Epithelial cell of prostate (primary cell): ENCODE data around the gene CD244.
"Not testable (repeated sequence)": the region's sequence is repeated elsewhere in the genome, so short reads cannot be mapped to it uniquely, and the experiment has no call there.

Experiments used
- DNase-seq: peaks from one replicate; pipeline ENCODE4 v3.0.0-alpha.2; 2011; ENCODE audit warnings: low read depth, low spot score
- H3K27ac ChIP-seq: fragments of 450-650 bp; 2 replicates; pipeline ENCODE4 v1.5.1; 2017; ENCODE audit warnings: mild to moderate bottlenecking

CD244 gene

GRCh38 chr1:160880216-160880615 is 17.5 kb upstream of the CD244 start:
- DNase-seq, result no peak
- H3K27ac ChIP-seq, result no peak overlapping the region

DNA sequence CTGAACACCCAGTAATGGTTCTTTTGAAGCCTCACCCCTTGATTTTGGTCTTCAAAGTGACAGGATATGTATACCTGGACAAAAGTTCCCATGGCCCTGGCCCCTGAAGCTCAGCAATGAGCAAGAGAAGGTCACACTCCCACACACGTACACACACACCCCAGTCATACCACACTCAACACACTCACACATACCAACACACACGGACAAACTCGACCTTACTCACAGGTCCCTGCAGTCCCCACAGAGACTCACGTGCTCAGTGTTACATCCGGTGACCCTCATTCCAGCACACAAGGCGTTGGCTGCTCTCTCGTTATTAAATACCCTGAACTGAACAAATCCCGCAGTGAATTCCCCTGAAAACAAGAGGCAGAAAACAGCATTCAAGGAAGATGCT is 16.4 kb upstream of the CD244 start:
- no peak overlapping the region for H3K27ac ChIP-seq

GRCh38 chr1:160877221-160877620 is 14.5 kb upstream of the CD244 start:
- DNase-seq, result no peak
- no peak overlapping the region for H3K27ac ChIP-seq

More for the DNA sequence above, 16.4 kb upstream of the CD244 start:
- DNase-seq, result no peak

- H3K27ac ChIP-seq, result no peak overlapping the region
- DNase-seq, result no peak
Observed at GRCh38 chr1:160876311-160876710, 13.6 kb upstream of the CD244 start.

DNA sequence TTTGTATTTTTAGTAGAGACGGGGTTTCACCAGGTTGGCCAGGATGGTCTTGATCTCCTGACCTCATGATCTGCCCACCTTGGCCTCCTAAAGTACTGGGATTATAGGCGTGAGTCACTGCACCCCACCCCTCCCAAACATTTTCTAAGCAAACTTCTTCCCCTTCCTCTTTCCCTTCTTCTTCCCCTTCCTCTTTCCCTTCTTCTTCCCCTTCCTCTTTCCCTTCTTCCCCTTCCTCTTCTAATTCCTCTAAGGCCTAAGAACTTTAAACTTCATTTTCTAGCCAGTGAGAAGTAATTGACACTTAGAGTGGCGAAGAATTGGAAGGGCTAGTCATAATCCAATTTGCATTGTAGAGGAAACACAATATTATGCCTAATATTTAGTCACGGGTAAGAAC is 12.9 kb upstream of the CD244 start:
- not testable (repeated sequence) for DNase-seq, H3K27ac ChIP-seq

DNA sequence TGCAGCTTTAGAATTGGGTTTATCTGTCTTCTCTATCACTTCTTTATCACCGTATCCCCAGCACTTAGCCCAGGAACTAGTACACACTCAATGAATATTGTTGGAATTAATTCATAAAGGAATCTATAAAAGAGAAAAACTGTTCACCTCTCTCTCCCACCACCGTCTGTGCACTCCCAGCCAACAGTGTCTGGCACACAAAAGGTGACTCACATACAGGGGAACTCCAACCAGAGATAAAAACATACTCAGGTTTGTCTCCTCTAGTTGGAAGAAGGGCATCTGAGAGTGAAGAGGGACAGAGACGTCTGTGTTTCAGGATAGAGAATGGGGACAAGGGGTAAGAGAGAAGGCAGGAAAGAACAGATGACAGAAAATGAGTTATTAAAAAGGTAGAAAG is 12.2 kb upstream of the CD244 start:
- no peak overlapping the region for H3K27ac ChIP-seq
- no peak for DNase-seq

DNA sequence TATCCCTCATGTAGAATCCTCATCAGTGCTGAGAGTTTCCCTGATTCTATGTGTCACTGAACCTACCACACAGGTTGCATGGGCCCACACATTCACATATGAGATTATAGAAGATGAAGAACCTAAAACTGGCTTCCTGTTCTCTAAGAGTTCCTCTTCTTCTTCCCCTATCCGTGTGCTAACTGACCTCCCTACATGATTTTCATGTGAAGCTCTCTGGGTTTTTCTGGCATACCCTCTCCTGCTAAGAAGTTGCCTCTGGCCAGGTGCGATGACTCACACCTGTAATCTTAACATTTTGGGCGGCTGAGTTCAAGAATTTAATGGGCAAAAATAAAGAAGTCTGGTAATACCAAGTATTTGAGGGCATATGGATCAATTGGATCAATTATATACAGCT is 5.5 kb upstream of the CD244 start:
- DNase-seq, result no peak

DNA sequence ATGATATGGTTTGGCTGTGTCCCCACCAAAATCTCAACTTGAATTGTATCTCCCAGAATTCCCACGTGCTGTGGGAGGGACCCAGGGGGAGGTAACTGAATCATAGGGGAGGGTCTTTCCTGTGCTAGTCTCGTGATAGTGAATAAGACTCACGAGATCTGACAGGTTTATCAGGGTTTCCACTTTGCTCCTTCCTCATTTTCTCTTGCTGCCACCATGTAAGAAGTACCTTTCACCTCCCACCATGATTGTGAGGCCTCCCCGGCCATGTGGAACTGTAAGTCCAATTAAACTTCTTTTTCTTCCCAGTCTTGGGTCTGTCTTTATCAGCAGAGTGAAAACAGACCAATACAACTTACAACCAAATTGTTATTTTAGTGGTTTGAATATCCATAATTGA is 5.0 kb upstream of the CD244 start:
- DNase-seq, H3K27ac ChIP-seq: not testable (repeated sequence)

More for the DNA sequence above, 5.5 kb upstream of the CD244 start:
- H3K27ac ChIP-seq, result no peak overlapping the region

GRCh38 chr1:160866695-160867260 is 4.1 kb upstream of the CD244 start:
- no peak overlapping the region for H3K27ac ChIP-seq
- no peak for DNase-seq

DNA sequence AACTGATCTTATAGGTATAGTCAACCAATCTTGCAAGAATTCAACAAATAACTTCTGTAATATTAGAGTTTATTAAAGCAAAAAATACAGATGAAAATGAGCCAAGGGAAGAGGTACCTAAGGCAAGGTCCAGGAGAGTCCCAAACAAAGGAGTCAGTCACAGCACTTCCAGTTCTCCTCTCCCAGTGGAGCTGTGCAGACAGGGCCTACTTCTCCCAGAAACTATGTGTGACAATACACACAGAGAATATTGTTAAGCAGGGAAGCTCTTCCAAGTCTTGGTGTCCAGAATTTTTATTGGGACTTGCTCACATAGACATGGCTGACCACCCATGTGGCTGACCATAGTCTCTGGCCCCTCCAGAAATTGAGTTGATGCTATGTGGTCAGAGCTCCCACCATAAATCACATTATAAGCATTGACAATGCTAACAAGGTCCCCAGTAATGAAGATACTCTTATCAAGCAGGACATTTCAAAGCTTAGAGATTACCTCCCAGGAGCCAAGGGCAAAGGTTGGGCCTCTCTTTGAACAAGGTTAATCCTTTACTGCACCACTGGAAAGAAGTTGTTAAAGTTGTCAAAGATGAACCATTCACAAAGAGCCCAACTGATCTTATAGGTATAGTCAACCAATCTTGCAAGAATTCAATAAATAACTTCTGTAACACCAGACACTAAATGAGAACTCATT is 3.5 kb upstream of the CD244 start:
- DNase-seq, result no peak

GRCh38 chr1:160865337-160865736 is 2.6 kb upstream of the CD244 start:
- no peak overlapping the region for H3K27ac ChIP-seq
- DNase-seq, result no peak

More for the DNA sequence above, 3.5 kb upstream of the CD244 start:
- no peak overlapping the region for H3K27ac ChIP-seq

DNA sequence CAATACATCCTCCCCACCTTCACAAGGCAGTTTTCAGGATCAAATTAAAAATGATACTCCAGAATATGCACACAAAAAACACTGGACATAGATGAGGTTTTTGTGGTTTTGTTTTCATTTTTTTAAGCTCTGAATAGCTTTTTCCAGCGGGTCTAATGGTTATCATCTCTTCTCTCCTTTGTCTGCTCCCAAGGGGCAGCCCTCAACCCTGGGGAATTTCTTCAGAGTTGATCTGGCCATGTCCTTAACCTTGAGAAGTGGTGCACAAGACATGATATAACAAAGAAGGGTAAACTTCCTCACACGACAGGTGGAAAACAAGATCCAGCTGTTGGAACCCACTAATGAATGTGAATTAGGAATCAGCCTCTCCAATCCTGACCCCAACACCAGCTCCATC is 1.5 kb upstream of the CD244 start:
- H3K27ac ChIP-seq, result no peak overlapping the region
- no peak for DNase-seq

- DNase-seq, result no peak
- no peak overlapping the region for H3K27ac ChIP-seq
Observed at GRCh38 chr1:160863774-160864131, 1.1 kb upstream of the CD244 start.

DNA sequence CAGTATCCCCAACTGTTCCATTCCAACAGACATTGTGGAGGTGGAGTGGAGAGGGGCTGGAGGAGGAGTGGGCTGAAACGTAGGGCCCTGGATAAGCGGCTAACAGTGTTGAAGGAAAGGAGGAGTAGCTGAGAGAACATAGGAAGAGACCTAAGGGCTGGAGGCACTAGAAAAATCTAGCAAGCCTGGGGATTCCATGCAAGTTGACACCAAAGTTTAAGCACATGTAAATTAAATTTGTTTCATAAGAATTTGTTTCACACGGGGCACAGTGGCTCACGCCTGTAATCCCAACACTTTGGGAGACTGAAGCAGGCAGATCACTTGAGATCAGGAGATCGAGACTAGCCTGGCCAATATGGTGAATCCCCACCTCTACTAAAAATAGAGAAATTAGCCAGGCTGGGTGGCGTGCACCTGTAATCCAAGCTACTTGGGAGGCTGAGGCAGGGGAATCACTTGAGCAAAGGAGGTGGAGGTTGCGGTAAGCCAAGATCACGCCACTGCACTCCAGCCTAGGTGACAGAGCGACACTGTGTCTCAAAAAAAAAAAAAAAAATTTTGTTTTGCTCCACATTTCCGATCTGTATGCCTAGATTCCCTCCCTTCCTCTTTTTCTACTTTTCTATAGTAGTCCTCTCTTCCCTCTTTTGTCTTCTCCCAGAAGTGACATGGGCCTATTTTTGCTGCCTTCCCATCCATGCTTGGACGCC is 530 bp upstream of the CD244 start:
- DNase-seq, result no peak
- no peak overlapping the region for H3K27ac ChIP-seq

GRCh38 chr1:160860840-160861505 is 1.7 kb downstream of the CD244 start:
- no peak for DNase-seq

GRCh38 chr1:160859166-160859565 is 3.5 kb downstream of the CD244 start:
- DNase-seq, result no peak
- H3K27ac ChIP-seq, result no peak overlapping the region

More at GRCh38 chr1:160860840-160861505, 1.7 kb downstream of the CD244 start:
- H3K27ac ChIP-seq, result no peak overlapping the region

DNA sequence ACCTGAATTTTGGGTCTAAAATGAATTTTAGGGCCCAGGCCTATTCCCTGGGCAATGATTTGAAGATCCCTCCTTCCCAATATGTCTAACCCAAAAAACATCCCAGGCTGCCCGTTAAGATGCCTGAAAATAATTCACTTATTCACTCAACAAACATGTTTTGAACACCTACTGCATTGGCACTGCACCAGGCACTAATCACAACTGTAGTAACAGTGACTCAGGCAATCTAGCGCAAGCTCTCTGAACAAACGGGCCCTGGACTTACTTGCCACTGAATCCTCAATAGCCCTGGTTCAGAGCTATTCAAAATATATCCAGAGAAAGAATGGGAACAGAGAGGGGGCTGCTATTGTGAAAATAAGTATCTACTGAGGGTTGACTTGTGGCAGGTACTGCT is 4.2 kb downstream of the CD244 start:
- H3K27ac ChIP-seq, result no peak overlapping the region
- DNase-seq, result no peak

GRCh38 chr1:160858097-160858496 is 4.6 kb downstream of the CD244 start:
- no peak overlapping the region for H3K27ac ChIP-seq
- no peak for DNase-seq

- H3K27ac ChIP-seq, result no peak overlapping the region
- DNase-seq, result no peak
Observed at GRCh38 chr1:160855181-160855981, 7.3 kb downstream of the CD244 start.

DNA sequence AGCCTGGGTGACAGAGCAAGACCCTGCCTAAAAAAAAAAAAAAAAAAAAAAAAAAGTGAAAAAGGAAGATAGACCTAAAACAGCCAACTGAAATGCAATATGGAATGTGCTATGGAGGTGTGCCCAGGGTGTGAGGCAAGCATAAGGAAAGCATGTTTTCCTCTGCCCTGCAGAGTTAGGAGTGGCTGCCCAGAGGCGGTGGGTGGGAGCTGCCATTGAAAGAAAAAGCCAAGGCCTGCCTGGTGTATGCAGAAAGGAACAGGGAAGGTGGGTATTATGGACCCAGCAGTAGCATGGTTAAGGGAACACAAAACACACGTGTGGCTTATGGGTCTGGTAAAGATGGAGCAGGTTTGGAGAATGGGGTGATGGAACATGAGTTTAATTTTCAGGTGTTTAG is 8.9 kb downstream of the CD244 start:
- H3K27ac ChIP-seq, result no peak overlapping the region
- DNase-seq, result no peak
